Cardiac muscle cell (in vitro differentiated cells and primary cell): ENCODE data around the gene NATD1. TPM values are rescaled to one million over a fixed set of nuclear protein-coding genes. Genes with fewer than 3 reads are reported as not detected.

Experiments used
- DNase-seq, 2 donors: peaks; one replicate each; pipeline versions ENCODE4 v3.0.0 to v3.0.0-alpha.2; 2010 to 2017; ENCODE audit warnings: low read depth in 1 of 2, low spot score in 1 of 2
- H3K27ac ChIP-seq: fragments of 200-600 bp; sonication (generic); 2 replicates; pipeline ENCODE4 v1.5.1; 2016
- H3K27me3 ChIP-seq: fragments of 200-600 bp; sonication (generic); 2 replicates; pipeline ENCODE4 v1.6.0; 2016; ENCODE audit warnings: control low read depth
- H3K36me3 ChIP-seq: fragments of 200-600 bp; sonication (generic); 2 replicates; pipeline ENCODE4 v1.5.1; 2016; ENCODE audit warnings: control low read depth
- H3K4me1 ChIP-seq: fragments of 200-600 bp; sonication (generic); 2 replicates; pipeline ENCODE4 v1.8.1; 2017; ENCODE audit warnings: low read depth, mild to moderate bottlenecking, mixed run types
- H3K4me3 ChIP-seq: fragments of 200-600 bp; sonication (generic); 2 replicates; pipeline ENCODE4 v1.5.1; 2016; ENCODE audit warnings: mild to moderate bottlenecking
- H3K9me3 ChIP-seq: fragments of 200-600 bp; sonication (generic); 2 replicates; pipeline ENCODE4 v1.5.1; 2017; ENCODE audit warnings: low read depth, mild to moderate bottlenecking, control low read depth
- CTCF ChIP-seq: IDR thresholded peaks from 2 replicates; pipeline ENCODE4 v1.5.1; 2012; ENCODE audit warnings: low read depth, mild to moderate bottlenecking, low read length
- polyA plus RNA-seq: library from polyadenylated mRNA; unstranded; fragments of >200 nt; fragmentation: Nextera tagmentation; extraction: Ambion mirVana; gene quantifications from 2 replicates; pipeline ENCODE4 v1.2.1, GENCODE V29; 2016
- total RNA-seq: library from RNA; depleted of rRNA; stranded (reverse); fragments of >200 nt; gene quantifications from 2 replicates; pipeline ENCODE4 v1.2.3, GENCODE V29; 2016

The NATD1 gene
- total and polyA plus RNA-seq, 2 experiments from 2014 or later = 12.7 to 28.4 TPM

- Histone ChIP-seq H3K4me1 (peaks cover 12% of the 10 kb centered on the region), H3K27me3 (no peaks in the 10 kb centered on the region), H3K36me3 (no peaks in the 10 kb centered on the region), H3K27ac (no peak overlapping the region), H3K4me3 (peak overlapping the region; percentile 25), H3K9me3 (no peaks in the 10 kb centered on the region)
- peak in 1 of 2 donors; percentile 45 for DNase-seq
- TF ChIP-seq CTCF = no peak
Observed at GRCh38 chr17:21283482-21284318, 30.5 kb upstream of the NATD1 start.

- H3K4me1 ChIP-seq = peaks cover 12% of the 10 kb centered on the region
- TF ChIP-seq CTCF = no peak
Observed at GRCh38 chr17:21282850-21283249, 29.6 kb upstream of the NATD1 start.

GRCh38 chr17:21282231-21282630, 29.0 kb upstream of the NATD1 start:
- H3K27ac ChIP-seq = no peak overlapping the region

More at GRCh38 chr17:21282850-21283249, 29.6 kb upstream of the NATD1 start:
- Histone ChIP-seq H3K27ac (no peak overlapping the region), H3K4me3 (no peak overlapping the region), H3K9me3 (no peaks in the 10 kb centered on the region), H3K36me3 (no peaks in the 10 kb centered on the region), H3K27me3 (no peaks in the 10 kb centered on the region)
- DNase-seq = no peak

GRCh38 chr17:21280081-21280518, 26.9 kb upstream of the NATD1 start:
- Histone ChIP-seq H3K4me3 (no peak overlapping the region), H3K27me3 (peaks cover 4% of the 10 kb centered on the region), H3K36me3 (no peaks in the 10 kb centered on the region), H3K27ac (no peak overlapping the region), H3K9me3 (no peaks in the 10 kb centered on the region), H3K4me1 (peaks cover 2% of the 10 kb centered on the region)
- DNase-seq = peak; percentile 87 to 88
- TF ChIP-seq CTCF = peak; percentile 99

More at GRCh38 chr17:21282231-21282630, 29.0 kb upstream of the NATD1 start:
- Histone ChIP-seq H3K9me3 (no peaks in the 10 kb centered on the region), H3K36me3 (no peaks in the 10 kb centered on the region), H3K27me3 (no peaks in the 10 kb centered on the region), H3K4me3 (no peak overlapping the region), H3K4me1 (peaks cover 12% of the 10 kb centered on the region)
- no peak for TF ChIP-seq CTCF
- peak in 1 of 2 donors; percentile 93 for DNase-seq

- TF ChIP-seq CTCF = no peak
- DNase-seq = no peak
- no peaks in the 10 kb centered on the region for H3K9me3 ChIP-seq
Observed at GRCh38 chr17:21279582-21279981, 26.4 kb upstream of the NATD1 start.

More at GRCh38 chr17:21279582-21279981, 26.4 kb upstream of the NATD1 start:
- no peak overlapping the region for H3K4me3 ChIP-seq
- H3K36me3 ChIP-seq = no peaks in the 10 kb centered on the region
- peaks cover 4% of the 10 kb centered on the region for H3K27me3 ChIP-seq
- peaks cover 5% of the 10 kb centered on the region for H3K4me1 ChIP-seq
- H3K27ac ChIP-seq = no peak overlapping the region
